ENCODE data around the gene CHRDL2. TPM values are rescaled to one million over a fixed set of nuclear protein-coding genes. Genes with fewer than 3 reads are reported as not detected.

CHRDL2 gene
- total RNA-seq, 1 donor from 2014 or later, result 1.4 TPM

- peaks cover 79% of the 10 kb centered on the region for H3K27me3 Mint-ChIP-seq
- no peaks in the 10 kb centered on the region for H3K4me1 Mint-ChIP-seq (ENCODE audit: unreplicated experiment)
- no peaks in the 10 kb centered on the region for H3K36me3 Mint-ChIP-seq
- no peak overlapping the region for H3K27ac Mint-ChIP-seq
- H3K4me3 Mint-ChIP-seq, result peak overlapping the region; percentile 16
- TF ChIP-seq CTCF (conservative IDR thresholded peaks at IDR 0.05), result peak; percentile 87
- H3K9me3 Mint-ChIP-seq, result no peaks in the 10 kb centered on the region
- no peak for DNase-seq (ENCODE audit: extremely low spot score, unreplicated experiment)
Observed at GRCh38 chr11:74726547-74727182, 4.6 kb downstream of the CHRDL2 start.

GRCh38 chr11:74725701-74726100 is 5.5 kb downstream of the CHRDL2 start:
- no peak for DNase-seq (ENCODE audit: extremely low spot score, unreplicated experiment)
- no peak overlapping the region for H3K27ac Mint-ChIP-seq
- TF ChIP-seq CTCF (conservative IDR thresholded peaks at IDR 0.05), result no peak
- H3K27me3 Mint-ChIP-seq, result peaks cover 73% of the 10 kb centered on the region
- H3K9me3 Mint-ChIP-seq, result no peaks in the 10 kb centered on the region
- H3K4me3 Mint-ChIP-seq, result no peak overlapping the region
- peaks cover 3% of the 10 kb centered on the region for H3K4me1 Mint-ChIP-seq (ENCODE audit: unreplicated experiment)
- H3K36me3 Mint-ChIP-seq, result no peaks in the 10 kb centered on the region

DNA sequence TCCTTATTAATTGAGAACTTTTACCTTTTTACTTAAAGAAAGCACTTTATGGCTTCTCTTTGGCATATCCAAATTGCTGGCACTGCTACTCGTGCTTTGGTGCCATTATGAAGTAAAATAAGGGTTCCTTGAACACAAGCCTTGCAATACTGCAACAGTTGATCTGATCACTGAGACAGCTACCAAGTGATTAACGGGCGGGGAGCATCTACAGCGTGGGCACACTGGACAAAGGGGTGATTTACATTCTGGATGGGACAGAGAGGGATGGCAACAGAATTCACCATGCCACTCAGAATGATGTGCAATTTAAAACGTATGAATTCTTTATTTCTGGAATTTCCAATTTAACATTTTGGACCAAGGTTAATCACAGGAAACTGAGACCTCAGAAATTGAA is 7.7 kb downstream of the CHRDL2 start:
- Mint-ChIP-seq H3K27ac (no peak overlapping the region), H3K4me1 (ENCODE audit: unreplicated experiment) (peaks cover 8% of the 10 kb centered on the region), H3K4me3 (no peak overlapping the region), H3K9me3 (no peaks in the 10 kb centered on the region), H3K36me3 (no peaks in the 10 kb centered on the region), H3K27me3 (peaks cover 54% of the 10 kb centered on the region)
- TF ChIP-seq CTCF (conservative IDR thresholded peaks at IDR 0.05), result no peak
- DNase-seq (ENCODE audit: extremely low spot score, unreplicated experiment), result no peak

- no peak overlapping the region for H3K27ac Mint-ChIP-seq
- H3K36me3 Mint-ChIP-seq, result no peaks in the 10 kb centered on the region
- DNase-seq (ENCODE audit: extremely low spot score, unreplicated experiment), result no peak
- no peak overlapping the region for H3K4me3 Mint-ChIP-seq
- TF ChIP-seq CTCF (conservative IDR thresholded peaks at IDR 0.05), result no peak
- H3K9me3 Mint-ChIP-seq, result no peaks in the 10 kb centered on the region
- peaks cover 46% of the 10 kb centered on the region for H3K27me3 Mint-ChIP-seq
- peaks cover 13% of the 10 kb centered on the region for H3K4me1 Mint-ChIP-seq (ENCODE audit: unreplicated experiment)
Observed at GRCh38 chr11:74721479-74721835, 9.8 kb downstream of the CHRDL2 start.

- Mint-ChIP-seq H3K27ac (peak overlapping the region; percentile 33), H3K27me3 (peaks cover 40% of the 10 kb centered on the region), H3K36me3 (no peaks in the 10 kb centered on the region), H3K9me3 (no peaks in the 10 kb centered on the region), H3K4me3 (no peak overlapping the region), H3K4me1 (ENCODE audit: unreplicated experiment) (peaks cover 13% of the 10 kb centered on the region)
- DNase-seq (ENCODE audit: extremely low spot score, unreplicated experiment), result no peak
- TF ChIP-seq CTCF (conservative IDR thresholded peaks at IDR 0.05), result no peak
Observed at GRCh38 chr11:74720596-74721478, 10.4 kb downstream of the CHRDL2 start.

Measured in type B pancreatic cell (in vitro differentiated cells).